Measurements from ENCODE around the gene ELMO2.

- no peak for TF ChIP-seq POLR2A (IDR thresholded peaks at IDR 0.05; ENCODE audit: low read depth, low read length)
- TF ChIP-seq POLR2AphosphoS5 (IDR thresholded peaks at IDR 0.05; ENCODE audit: low read depth, low read length): no peak
- no peak for TF ChIP-seq TAF1 (IDR thresholded peaks at IDR 0.05; ENCODE audit: borderline replicate concordance, low read depth, low read length)
Observed at GRCh38 chr20:46336735-46337134, 69.7 kb downstream of the ELMO2 start.
